Rectal smooth muscle tissue (tissue), 1 donor: ENCODE data around the gene SLC43A1.
A peak's percentile ranks its signal among the peaks of the same experiment; 100 is the strongest.

Source experiments
- H3K27ac ChIP-seq: one replicate; pipeline ENCODE4 v1.7.0; 2013; ENCODE audit warnings: low read depth, low read length, inconsistent platforms
- H3K27me3 ChIP-seq: one replicate; pipeline ENCODE4 v1.7.0; 2013; ENCODE audit warnings: low read length; ENCODE audit not compliant: control insufficient read depth, insufficient read depth
- H3K36me3 ChIP-seq: one replicate; pipeline ENCODE4 v1.7.0; 2013; ENCODE audit warnings: low read length; ENCODE audit not compliant: control insufficient read depth, insufficient read depth
- H3K4me1 ChIP-seq: one replicate; pipeline ENCODE4 v1.7.0; 2013; ENCODE audit warnings: low read length; ENCODE audit not compliant: control insufficient read depth, insufficient read depth
- H3K4me3 ChIP-seq: one replicate; pipeline ENCODE4 v1.7.0; 2013; ENCODE audit warnings: low read length
- H3K9ac ChIP-seq: one replicate; pipeline ENCODE4 v1.7.0; 2013; ENCODE audit warnings: low read length

SLC43A1 gene

DNA sequence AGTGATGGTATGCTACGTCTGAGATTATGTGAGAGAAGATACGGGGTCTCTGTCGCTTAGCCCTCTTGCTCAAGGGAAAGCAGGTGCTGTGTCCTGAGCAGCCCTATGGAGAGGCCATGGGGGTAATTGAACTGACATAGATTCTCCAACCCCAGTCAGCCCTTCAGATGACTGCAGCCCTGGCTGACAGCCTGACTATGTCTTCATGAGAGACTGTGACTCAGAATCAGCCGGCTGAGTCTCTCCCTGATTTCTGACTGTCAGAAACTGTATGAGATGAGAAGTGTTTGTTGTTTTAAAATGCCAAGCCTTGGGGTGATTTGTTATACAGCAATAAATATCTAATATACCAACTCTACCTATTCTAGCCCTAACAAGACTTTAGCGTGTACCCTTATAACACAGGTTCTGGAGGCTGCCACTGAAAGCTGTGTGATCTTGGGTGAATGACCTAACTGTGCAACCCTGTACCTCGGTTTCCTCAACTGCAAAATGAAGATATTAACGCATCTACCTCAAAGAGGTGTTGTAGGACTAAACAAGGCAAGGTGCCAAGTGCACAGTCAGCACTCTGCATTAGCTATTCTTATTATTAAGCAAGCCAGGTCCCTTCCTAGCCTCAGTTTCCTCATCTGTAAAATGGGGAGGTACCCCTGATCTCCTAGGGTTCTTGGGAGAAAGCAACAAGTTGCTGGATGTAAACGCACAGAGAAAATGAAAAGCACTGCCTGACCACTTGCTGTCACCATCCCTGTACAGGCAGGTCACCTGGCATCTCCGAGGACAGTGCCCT lies 24.9 kb downstream of the SLC43A1 start:
- H3K27ac ChIP-seq = no peak overlapping the region
- H3K27me3 ChIP-seq = no peaks in the 10 kb centered on the region
- no peak overlapping the region for H3K9ac ChIP-seq
- H3K4me1 ChIP-seq = no peaks in the 10 kb centered on the region
- H3K4me3 ChIP-seq = no peak overlapping the region
- peaks cover 29% of the 10 kb centered on the region for H3K36me3 ChIP-seq

DNA sequence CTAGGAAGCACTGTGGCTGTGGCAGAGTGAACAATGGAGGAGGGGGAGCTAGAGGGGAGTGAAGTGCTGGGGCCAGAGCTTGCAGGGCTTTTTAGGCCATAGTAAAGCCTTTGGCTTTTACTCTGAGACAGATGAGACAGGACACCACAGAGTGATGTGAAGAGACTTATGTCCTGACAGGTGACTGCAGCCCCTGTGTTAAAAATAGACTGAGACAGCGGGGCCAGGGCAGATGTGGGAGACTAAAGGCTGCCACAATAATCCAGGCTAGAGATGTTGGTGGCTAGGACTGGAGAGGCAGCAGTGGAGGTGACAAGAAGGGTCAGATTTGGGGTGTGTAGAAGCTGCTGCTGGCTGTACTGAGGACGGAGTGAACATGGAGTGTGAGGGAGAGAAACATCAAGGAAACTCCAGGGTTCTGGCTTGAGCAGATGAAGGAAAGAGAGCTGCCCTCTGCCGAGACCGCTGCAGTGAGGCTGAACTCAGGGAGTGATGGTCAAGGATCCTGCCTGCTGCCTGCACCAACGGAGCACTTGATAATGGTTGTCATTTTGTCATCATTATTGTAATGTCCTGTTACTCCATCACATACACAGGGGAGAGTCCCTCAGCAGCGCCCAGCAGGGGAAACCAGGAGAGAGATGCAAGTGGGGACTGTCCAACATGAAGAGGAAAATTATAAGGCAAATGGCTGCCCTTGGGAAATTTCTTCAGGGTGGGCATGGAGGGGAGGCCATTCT lies 27.4 kb downstream of the SLC43A1 start:
- H3K36me3 ChIP-seq = peaks cover 33% of the 10 kb centered on the region
- no peak overlapping the region for H3K9ac ChIP-seq
- peaks cover 6% of the 10 kb centered on the region for H3K27me3 ChIP-seq
- no peak overlapping the region for H3K4me3 ChIP-seq
- no peak overlapping the region for H3K27ac ChIP-seq
- no peaks in the 10 kb centered on the region for H3K4me1 ChIP-seq

DNA sequence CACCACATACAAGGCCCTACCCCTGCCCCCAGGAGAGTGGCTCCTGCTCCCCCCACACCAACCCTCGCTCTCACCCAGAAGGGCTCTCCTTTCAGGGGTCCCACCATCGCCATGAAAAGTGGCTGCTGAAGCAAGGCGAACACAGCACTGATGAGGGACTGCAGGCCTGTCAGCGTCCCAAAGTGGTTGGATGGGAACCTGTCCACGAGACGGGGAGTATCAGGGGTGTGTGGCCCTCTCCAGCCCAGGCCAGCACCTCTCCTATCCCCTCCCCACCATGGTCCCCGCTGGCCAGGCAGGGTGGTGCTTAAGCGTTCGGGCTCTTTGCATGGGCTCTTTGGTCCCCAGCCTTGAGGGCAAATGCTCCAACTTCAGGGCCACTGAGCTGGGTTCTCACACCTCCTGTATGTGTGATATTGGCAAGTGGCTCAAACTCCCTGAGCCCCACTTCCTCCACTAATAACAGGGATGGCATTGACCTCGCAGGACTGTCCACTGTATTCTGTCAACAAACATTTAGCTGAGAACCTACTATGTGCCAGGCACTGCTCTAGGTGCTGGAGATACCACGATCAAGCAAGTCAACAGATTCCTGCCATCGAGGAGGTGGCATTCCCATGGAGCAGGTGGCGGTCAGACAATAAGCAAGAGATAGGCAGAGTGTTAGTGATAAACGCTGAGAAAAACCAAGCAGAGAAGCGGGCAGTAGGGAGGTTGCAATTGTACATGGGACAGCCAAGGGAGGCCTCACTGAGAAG lies 28.3 kb downstream of the SLC43A1 start:
- no peak overlapping the region for H3K4me3 ChIP-seq
- H3K9ac ChIP-seq = no peak overlapping the region
- peaks cover 10% of the 10 kb centered on the region for H3K27me3 ChIP-seq
- H3K4me1 ChIP-seq = no peaks in the 10 kb centered on the region
- H3K36me3 ChIP-seq = peaks cover 33% of the 10 kb centered on the region
- H3K27ac ChIP-seq = no peak overlapping the region

DNA sequence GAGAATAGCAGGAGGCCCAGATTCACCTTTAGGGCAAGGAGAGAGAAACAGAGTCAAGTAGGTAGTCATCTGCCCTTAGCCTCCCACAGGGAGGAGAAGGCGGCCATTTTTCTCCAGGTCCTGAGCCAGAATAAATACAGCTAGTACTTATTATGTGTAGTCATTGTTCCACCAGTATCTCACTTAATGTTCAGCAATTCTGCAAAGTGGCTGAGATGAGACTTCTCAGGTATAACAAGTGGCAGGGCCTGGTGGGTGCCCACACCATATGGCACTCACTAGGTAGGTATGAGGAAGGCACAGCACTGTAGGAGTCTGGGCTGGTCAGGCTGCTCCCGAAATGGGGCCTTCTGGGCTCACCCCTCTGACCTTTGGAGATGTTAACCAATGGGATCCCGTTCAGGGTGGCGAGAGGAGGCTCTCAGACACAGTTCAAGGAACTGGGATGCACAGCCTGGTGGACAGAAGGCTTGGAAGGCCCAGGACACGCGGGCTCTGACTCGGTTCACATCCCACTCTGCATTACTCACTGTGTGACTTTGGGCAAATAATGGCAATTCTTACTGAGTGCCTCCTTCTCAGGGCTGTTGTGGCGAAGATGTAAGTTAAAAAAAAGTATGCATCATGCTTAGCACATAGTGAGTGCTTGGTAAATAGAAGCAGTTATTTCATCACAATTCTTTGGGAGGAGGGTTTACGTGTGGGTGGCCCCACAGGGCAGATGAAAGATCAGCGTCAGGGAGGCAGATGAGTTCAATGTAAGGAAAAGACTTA lies 30.1 kb downstream of the SLC43A1 start:
- H3K36me3 ChIP-seq = peaks cover 24% of the 10 kb centered on the region
- no peak overlapping the region for H3K27ac ChIP-seq
- no peak overlapping the region for H3K9ac ChIP-seq
- no peak overlapping the region for H3K4me3 ChIP-seq
- no peaks in the 10 kb centered on the region for H3K4me1 ChIP-seq
- peaks cover 10% of the 10 kb centered on the region for H3K27me3 ChIP-seq

DNA sequence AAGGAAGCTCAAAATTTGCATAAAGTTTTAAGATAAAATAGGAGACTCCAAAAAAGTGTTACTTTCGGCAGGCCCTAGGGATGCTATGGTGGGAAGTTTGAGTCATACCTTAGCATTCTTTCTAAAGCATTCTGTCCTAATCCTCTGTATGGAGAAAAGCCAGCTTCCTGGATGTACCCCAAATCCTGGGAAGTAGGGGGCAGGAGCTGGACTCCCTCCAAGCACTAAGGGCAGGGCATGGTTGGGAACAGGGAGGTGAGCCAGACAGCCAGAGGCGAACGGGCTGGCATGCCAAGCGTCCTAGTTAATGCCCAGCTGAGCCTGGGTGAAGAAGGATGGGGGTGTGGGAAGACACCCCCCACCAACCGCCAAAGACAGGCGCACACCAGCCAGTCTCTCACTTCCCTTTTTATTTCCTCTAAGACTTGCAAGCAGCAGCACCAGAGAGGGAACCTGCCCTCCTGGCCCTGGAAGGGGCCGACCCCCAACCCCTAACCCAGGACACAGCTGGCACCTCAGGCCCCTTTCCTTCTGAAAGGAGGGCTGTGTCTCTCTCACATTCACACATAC lies 31.3 kb downstream of the SLC43A1 start:
- H3K4me1 ChIP-seq = no peaks in the 10 kb centered on the region
- no peak overlapping the region for H3K4me3 ChIP-seq
- H3K9ac ChIP-seq = no peak overlapping the region
- H3K36me3 ChIP-seq = peaks cover 20% of the 10 kb centered on the region
- no peak overlapping the region for H3K27ac ChIP-seq
- peaks cover 10% of the 10 kb centered on the region for H3K27me3 ChIP-seq

DNA sequence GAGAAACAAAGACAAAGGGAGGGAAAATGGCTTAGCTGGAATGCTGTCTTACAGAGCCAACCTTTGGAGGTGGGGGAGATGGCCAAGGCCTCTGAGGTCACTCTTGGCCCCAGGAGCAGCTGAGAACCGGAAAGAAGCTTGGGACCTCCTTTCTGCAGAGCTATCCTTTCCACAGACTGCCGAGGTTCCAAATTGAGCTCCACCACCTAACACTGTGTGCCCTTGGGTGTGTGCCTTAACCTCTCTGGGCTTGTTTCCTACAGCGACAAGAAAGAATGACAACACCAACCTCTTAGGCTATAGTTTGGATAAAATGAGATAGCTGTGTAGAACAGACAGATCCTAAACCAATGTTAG lies 32.0 kb downstream of the SLC43A1 start:
- Histone ChIP-seq H3K4me1 (no peaks in the 10 kb centered on the region), H3K36me3 (peaks cover 13% of the 10 kb centered on the region), H3K27me3 (peaks cover 12% of the 10 kb centered on the region), H3K9ac (no peak overlapping the region), H3K4me3 (no peak overlapping the region), H3K27ac (no peak overlapping the region)

DNA sequence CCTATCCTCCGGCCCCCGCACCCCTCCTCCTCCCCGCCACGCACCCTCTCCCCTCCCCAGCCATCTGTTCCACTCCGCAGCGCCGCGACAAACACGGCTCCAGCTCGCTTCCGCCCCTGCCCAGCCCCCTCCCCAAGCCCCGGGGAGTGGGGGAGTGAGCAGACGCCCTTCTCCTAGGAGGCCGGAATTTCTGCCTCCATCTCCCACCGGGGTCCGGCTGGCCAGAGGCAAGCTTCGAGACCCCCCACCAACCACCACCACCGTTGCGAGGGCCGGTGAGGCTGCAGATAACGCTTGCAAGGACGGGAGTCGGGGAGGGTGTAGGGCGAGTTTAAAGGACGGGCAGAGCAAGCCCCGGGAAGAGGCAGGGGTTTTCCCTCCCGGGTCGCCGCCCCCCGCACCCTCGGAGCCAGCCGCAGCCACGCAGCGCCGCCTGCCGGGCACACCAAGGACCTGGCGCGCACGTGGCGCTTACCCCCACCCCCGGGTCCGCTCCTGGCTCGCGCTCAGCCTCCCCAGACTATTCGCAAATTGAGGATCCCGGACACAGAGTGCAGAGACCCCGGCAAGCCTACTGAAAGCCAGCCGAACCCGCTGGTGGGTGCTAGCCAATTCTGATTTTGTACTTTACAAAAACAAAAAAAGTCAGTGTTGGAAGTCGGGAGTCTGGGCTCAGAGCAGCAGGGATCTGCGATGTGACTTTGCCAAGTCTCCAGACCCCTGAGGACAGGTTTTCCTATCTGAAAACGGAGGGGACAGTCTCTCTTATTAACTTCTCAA lies 32.5 kb downstream of the SLC43A1 start:
- peak overlapping the region; percentile 33 for H3K4me3 ChIP-seq
- no peaks in the 10 kb centered on the region for H3K4me1 ChIP-seq
- H3K36me3 ChIP-seq = peaks cover 12% of the 10 kb centered on the region
- peaks cover 12% of the 10 kb centered on the region for H3K27me3 ChIP-seq
- H3K9ac ChIP-seq = no peak overlapping the region
- no peak overlapping the region for H3K27ac ChIP-seq

DNA sequence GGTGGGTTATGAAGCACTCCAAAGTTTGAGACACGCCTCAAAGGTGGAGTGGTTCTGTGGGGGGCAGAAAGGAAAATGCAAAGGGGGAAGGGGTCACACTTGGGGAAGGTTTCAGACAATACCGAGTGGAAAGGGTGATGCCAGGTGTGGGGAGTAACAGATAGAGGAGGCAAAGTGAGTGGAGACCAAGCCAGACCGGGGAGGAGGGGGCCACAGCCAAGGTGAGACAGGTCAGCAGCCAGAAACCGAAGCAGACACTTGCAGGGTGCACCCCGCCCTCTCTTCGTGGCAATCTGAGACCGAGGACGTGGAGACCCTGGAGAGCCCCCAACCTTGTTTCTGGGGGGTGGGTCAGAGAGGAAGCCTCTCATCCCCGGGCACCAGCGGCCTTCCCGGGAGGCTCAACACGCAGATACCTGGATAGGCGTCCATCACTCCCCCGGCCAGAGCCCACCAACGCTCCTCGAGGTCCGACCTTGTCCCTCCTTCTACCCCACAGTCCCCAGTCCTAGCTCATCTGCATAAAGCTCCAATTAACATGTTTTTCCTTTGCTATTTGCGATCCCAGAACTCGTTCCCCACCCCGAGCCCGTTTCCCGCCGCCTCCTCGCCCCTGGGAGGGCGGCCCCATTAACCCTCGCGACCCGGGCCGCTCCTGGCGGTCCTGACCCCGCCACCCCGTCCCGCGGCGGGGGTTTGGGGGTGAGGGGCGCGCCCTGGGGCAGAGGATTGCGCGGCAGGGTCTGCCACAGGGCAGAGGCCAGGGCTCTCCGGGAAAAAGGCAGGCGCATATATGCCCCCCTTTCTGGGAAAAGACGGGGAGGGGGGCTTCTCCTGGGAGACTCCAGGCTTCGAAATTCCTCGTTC lies 33.4 kb downstream of the SLC43A1 start:
- Histone ChIP-seq H3K4me1 (no peaks in the 10 kb centered on the region), H3K4me3 (no peak overlapping the region), H3K27me3 (peaks cover 12% of the 10 kb centered on the region), H3K36me3 (peaks cover 12% of the 10 kb centered on the region), H3K27ac (no peak overlapping the region), H3K9ac (no peak overlapping the region)

DNA sequence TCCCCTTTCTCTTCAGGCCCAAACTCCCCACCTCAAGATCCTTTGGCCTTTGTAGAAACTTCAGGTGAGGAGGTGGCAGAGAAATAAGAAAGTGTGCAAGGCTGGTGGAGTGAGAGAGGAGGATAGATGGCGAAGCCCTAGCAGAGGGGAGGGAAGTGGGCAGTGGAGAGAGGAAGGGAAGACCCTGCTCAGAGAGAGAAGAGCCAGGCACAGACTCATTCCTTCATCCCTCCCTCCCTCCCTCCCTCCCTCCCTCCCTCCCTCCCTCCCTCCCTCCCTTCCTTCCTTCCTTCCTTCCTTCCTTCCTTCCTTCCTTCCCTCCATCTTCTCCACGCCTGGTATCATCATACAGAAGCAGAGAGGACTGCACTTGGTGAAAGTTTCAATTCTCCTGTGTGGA lies 34.2 kb downstream of the SLC43A1 start:
- Histone ChIP-seq H3K36me3 (peaks cover 9% of the 10 kb centered on the region), H3K27me3 (peaks cover 12% of the 10 kb centered on the region), H3K9ac (no peak overlapping the region), H3K27ac (no peak overlapping the region), H3K4me1 (no peaks in the 10 kb centered on the region), H3K4me3 (no peak overlapping the region)

DNA sequence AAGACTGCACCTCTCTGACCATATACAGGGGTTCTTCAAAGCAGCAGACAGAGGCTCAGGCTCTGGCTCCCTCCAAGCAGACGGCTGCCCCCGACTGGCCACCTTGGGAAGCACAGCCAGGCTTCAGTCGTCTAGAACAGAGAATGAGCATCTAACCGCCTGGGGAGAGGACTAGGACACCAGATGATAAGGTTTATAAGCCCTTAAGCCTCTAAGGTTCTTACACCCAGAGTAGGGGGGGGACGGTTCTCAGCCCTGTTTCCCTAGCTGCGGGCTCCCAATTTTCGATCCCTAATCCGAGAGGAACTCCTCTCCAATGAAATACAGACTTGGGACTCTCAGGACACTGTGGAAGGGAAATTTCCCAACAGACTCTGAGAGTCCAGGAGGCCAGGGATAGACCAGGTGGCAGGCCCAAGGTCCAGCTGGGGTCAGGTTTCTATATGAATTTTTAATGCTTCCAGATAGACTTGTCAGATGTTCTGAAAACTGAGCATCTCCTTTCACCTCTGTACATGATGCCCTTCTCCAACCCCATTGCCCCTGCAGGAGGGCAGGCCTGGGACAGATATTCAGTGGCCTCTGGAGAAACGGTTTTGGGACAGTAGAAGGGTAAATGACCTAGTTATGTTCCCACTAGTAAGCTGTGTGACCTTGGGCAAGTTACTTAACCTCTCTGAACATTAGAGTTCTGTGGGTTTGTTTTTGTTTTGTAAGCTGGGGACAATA lies 34.9 kb downstream of the SLC43A1 start:
- H3K27ac ChIP-seq = no peak overlapping the region
- peaks cover 15% of the 10 kb centered on the region for H3K27me3 ChIP-seq
- no peak overlapping the region for H3K4me3 ChIP-seq
- peaks cover 5% of the 10 kb centered on the region for H3K36me3 ChIP-seq
- no peak overlapping the region for H3K9ac ChIP-seq
- H3K4me1 ChIP-seq = peaks cover 3% of the 10 kb centered on the region
